ENCODE results near the gene GRK3. TPM values are rescaled to one million over a fixed set of nuclear protein-coding genes. Genes with fewer than 3 reads are reported as not detected.
A peak's percentile ranks its signal among the peaks of the same experiment; 100 is the strongest.
"Not testable (repeated sequence)": the region's sequence is repeated elsewhere in the genome, so short reads cannot be mapped to it uniquely, and the experiment has no call there.

Gene GRK3
- total and polyA plus RNA-seq, 8 donors = 18.4 to 33.9 (median 23.8) TPM

DNA sequence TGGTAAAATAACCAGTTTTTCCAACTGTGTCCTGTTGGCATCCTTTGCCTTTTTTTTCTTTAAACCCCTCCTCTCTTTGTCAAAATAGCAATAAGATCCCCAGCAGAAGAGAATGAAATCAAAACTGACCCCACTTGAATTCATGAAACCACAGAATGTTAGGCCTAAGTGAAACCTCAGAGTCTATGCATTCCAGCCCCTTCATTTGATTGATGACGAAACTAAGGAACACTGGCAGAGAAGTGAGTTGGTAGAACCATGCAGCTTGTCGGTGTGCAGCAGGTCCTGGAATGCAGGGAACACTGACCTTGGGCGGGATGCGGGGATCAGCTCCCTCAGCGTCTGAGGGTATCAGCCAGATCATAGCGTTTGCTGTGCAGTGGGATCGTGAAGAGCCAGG, 57.5 kb downstream of the GRK3 start:
- Histone ChIP-seq H3K27me3 (no peaks in the 10 kb centered on the region), H3K27ac (no peak overlapping the region), H3K36me3 (peaks cover 0 to 4% of the 10 kb centered on the region in 2 donors), H3K4me1 (peaks cover 0 to 2% of the 10 kb centered on the region in 2 donors), H3K9me3 (no peaks in the 10 kb centered on the region), H3K4me3 (no peak overlapping the region)
- ATAC-seq = no peak
- no peak for DNase-seq
- TF ChIP-seq, protein P1, sequence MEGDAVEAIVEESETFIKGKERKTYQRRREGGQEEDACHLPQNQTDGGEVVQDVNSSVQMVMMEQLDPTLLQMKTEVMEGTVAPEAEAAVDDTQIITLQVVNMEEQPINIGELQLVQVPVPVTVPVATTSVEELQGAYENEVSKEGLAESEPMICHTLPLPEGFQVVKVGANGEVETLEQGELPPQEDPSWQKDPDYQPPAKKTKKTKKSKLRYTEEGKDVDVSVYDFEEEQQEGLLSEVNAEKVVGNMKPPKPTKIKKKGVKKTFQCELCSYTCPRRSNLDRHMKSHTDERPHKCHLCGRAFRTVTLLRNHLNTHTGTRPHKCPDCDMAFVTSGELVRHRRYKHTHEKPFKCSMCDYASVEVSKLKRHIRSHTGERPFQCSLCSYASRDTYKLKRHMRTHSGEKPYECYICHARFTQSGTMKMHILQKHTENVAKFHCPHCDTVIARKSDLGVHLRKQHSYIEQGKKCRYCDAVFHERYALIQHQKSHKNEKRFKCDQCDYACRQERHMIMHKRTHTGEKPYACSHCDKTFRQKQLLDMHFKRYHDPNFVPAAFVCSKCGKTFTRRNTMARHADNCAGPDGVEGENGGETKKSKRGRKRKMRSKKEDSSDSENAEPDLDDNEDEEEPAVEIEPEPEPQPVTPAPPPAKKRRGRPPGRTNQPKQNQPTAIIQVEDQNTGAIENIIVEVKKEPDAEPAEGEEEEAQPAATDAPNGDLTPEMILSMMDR (IDR thresholded peaks at IDR 0.05) = no peak
- intact Hi-C loops (cut with DNase I) = no loop called here

DNA sequence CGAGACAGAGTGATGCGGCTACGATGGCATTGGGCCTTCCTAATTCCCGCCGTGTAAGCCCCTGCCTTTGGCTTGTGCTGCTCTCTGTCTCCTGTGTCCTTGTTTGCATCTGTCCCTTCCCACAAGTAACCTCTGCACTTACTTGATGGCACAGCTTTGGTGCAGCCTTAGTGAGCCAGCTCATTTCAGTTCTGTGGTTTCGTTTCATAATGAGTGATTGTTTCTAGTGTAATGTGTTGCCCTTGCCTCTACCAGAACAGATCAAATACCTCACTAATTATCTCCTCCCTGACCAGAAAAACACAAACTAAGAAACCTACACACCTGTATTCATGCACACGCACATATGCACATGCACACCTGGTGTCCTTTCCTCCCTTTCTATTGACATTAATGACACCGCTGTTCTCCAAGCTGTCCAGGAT, 58.8 kb downstream of the GRK3 start:
- TF ChIP-seq, protein P1 (IDR thresholded peaks at IDR 0.05) = no peak
- no peak for ATAC-seq
- no peaks in the 10 kb centered on the region for H3K27me3 ChIP-seq

DNA sequence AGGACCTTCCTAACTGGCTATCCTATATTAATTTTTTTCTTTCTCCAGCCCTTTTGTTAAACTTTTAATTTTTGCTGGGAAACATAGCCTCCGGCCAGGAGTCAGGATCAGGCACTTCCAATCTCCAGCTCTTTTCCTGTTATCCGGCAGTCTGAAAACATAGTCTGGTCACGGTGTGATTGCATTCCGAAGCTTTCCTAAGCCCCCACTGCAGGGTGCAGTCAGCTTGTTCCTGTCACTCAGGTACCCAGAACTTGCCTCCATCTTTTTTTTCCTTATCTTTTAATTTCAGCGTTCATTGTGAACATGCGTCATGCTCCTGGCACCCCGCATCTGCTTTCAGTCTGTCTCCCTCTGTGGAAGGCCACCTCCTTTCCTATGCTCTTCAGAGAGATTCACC, 59.4 kb downstream of the GRK3 start:
- no peaks in the 10 kb centered on the region for H3K27me3 ChIP-seq
- no peak overlapping the region for H3K4me3 ChIP-seq
- TF ChIP-seq, protein P1 (IDR thresholded peaks at IDR 0.05) = no peak
- no peak overlapping the region for H3K27ac ChIP-seq
- intact Hi-C loops (cut with DNase I) = no loop called here
- peaks cover 10 to 17% of the 10 kb centered on the region in 2 donors for H3K4me1 ChIP-seq
- ATAC-seq (no peak), DNase-seq (peak in 1 of 4 donors; percentile 19)
- no peaks in the 10 kb centered on the region for H3K9me3 ChIP-seq
- peaks cover 0 to 4% of the 10 kb centered on the region in 2 donors for H3K36me3 ChIP-seq

More for the DNA sequence above, 58.8 kb downstream of the GRK3 start:
- H3K4me3 ChIP-seq = no peak overlapping the region
- peaks cover 10 to 13% of the 10 kb centered on the region in 2 donors for H3K4me1 ChIP-seq
- no peaks in the 10 kb centered on the region for H3K9me3 ChIP-seq
- no peak for DNase-seq
- H3K27ac ChIP-seq = no peak overlapping the region
- intact Hi-C loops (cut with DNase I) = no loop called here
- peaks cover 0 to 4% of the 10 kb centered on the region in 2 donors for H3K36me3 ChIP-seq

DNA sequence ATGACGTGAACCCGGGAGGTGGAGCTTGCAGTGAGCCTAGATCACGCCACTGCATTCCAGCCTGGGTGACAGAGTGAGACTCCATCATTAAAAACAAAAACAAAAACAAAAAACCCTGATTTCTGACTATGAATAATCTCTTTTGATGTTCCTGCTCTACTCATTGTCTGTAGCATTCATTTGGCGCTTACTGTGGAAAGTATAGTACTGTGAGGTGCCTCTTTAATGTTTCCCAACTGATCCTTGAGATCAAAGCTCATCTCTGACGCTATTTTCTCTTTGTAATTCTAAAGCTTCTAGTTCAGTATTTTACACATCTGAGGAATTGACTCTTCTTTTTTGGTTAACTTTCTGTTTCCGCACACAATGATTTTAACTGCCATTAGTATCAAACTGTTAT, 60.0 kb downstream of the GRK3 start:
- ATAC-seq (no peak), DNase-seq (no peak)
- Histone ChIP-seq H3K9me3 (no peaks in the 10 kb centered on the region), H3K27ac (no peak overlapping the region), H3K4me3 (no peak overlapping the region), H3K27me3 (no peaks in the 10 kb centered on the region), H3K4me1 (peaks cover 10 to 17% of the 10 kb centered on the region in 2 donors), H3K36me3 (no peaks in the 10 kb centered on the region)
- intact Hi-C loops (cut with DNase I) = no loop called here
- TF ChIP-seq, protein P1 (IDR thresholded peaks at IDR 0.05) = no peak

DNA sequence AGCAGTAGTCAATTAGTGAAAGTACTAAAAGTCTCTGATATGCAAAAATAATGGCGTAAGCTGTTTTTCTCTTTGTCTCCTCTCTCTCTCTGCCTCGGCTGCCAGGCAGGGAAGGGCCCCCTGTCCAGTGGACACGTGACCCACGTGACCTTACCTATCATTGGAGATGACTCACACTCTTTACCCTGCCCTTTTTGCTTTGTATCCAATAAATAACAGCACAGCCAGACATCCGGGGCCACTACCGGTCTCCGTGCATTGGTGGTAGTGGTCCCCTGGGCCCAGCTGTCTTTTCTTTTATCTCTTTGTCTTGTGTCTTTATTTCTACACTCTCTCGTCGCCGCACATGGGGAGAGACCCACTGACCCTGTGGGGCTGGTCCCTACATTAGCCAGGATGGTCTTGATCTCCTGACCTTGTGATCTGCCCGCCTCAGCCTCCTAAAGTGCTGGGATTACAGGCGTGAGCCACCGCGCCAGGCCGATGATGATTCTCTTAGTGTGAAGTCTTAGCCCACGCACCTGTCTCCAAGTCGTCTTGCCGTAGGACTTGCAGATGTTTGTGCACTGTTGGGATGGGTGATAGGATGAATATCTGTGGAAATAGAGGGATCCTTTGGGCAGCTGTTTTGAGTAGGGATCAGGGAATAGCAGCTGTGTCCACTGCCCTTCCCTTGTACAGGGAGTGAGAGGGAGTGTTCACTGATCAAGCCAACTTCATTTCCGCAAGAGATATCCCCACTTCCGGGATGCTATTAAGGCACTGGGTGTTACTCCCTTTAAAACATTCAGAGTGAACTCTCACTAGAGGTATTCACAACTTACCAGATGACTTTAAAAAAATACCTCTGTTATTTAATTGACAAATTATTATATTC, 61.5 kb downstream of the GRK3 start:
- intact Hi-C loops (cut with DNase I); H3K27me3 ChIP-seq; H3K36me3 ChIP-seq; H3K27ac ChIP-seq; H3K4me3 ChIP-seq; H3K9me3 ChIP-seq; ATAC-seq: not testable (repeated sequence)
- peak in 1 of 4 donors; percentile 31 for DNase-seq
- H3K4me1 ChIP-seq = peaks cover 10 to 21% of the 10 kb centered on the region in 2 donors
